Fibroblast of skin of right quadriceps (primary cell): ENCODE data around the gene LIMA1.
"Not testable (repeated sequence)": the region's sequence is repeated elsewhere in the genome, so short reads cannot be mapped to it uniquely, and the experiment has no call there.

Experiments
- DNase-seq: peaks from one replicate; pipeline ENCODE4 v3.0.0-alpha.2; 2013

LIMA1 gene

DNA sequence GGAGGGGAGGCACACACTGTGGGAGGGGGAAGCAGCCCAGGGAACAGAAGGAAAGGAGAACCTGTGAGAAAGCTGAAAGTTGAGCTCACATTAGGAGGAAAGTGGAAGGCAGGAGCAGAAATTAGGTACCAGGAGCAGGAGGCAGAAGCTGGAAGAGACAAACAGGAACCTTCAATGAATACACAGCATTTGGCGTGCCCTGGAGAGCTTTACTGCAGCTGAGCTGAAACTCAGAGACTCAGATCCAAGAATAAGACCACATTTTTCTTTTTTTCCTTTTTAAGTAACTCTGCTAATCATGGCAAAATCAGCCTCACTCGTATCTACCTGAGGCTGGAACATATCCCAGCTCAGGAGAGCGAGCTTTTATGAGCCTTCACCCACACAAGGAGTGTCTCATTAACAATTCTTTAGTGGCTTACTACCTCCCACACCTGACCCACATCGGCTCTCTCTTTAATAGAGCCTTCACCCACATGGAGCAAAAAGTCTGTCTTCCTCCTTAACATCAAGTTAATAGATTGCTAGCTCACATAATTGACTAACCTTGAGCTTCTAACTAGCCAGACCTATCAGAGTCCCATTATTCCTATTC, 97.9 kb downstream of the LIMA1 start:
- no peak for DNase-seq

DNA sequence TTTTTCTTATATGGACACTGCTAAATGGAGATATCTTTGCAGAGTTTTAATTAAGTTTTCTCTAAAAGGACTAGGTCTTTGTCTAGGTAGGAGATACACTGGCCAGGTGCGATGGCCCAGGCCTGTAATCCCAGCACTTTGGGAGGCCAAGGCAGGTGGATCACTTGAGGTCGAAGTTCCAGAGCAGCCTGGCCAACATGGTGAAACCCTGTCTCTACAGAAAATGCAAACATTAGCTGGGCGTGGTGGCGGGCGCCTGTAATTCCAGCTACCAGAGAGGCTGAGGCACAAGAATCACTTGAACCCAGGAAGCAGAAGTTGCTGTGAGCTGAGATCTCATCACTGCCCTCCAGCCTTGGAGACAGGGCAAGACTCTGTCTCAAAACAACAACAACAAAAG, 99.1 kb downstream of the LIMA1 start:
- no peak for DNase-seq

DNA sequence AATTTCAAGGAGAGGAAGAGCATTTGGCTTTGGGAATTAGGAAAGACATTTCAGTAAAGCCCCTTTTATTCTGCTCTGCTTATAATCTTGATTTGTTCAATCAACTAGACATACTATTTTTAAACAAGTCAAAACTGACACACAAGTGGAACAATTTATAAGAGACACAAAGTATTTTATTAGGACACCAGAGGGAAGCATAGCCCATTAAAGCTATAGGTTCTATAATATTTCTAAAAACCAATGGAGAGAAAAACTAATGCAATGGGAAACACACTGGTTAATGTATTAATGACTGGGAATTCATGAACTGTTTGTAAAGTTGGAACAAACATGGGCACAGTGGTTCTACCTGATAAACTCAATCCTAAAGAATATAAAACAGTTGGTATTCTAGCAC, 100.9 kb downstream of the LIMA1 start:
- no peak for DNase-seq

DNA sequence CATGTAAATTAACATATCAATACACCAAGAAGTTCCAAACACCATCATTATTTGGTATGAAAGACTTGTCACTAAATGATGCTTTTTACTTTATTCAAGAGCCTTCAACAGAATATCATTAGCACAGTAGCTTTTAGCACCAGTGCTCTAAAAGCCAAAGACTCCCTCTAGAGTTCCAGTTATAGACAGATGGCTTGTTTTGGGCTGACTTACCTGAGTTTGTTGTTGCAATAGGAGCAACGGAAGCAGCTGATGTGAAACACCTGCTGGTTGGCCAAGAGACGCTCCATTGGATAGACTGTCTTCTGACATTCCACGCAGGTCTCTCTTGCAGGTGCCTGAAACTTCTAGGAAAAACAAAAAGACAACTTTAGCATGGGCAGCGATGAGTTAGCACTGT, 101.6 kb downstream of the LIMA1 start:
- DNase-seq, result no peak

DNA sequence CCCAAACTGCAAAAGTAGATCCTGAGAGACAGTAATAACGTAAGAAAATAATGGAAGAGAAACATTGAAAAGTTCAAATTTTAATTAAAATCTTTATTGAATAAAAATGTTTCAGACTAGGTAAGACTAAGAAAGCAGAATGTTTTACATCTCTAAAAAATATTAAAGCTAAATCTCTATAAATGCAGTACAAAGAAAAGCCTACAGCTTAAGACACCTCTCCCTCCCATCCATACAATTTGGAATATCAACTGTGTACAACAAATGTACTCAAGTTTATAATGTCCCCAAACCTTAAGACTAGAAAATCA, 107.6 kb downstream of the LIMA1 start:
- DNase-seq, result no peak

DNA sequence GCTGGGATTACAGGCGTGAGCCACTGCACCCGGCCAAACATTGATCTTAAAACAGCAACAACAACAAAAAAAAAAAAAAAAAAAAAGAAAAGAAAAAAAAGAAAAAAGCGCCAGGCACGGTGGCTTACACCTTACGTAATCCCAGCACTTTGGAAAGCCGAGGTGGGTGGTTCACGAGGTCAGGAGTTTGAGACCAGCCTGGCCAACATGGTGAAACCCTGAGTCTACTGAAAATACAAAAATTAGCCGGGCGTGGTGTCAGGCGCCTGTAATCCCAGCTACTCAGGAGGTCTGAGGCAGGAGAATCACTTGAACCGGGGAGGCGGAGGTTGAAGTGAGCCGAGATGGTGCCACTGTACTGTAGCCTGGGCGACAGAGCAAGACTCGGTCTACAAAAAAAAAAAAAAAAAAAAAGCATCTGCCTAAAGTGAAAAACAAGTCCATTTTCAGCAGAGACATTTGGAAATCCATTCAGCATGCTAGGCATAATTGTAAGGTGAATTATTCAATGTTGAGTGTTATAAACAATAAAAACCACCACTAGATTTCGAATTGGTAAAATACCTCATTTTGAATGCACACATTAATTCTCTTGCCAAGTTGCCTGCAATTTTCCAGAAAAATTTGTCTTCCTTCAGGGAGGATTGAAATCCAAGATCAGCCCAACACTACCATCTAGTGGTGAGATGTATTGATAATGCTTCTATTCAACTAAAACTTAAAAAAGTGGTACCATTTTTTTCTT, 108.2 kb downstream of the LIMA1 start:
- DNase-seq, result peak; percentile 78

DNA sequence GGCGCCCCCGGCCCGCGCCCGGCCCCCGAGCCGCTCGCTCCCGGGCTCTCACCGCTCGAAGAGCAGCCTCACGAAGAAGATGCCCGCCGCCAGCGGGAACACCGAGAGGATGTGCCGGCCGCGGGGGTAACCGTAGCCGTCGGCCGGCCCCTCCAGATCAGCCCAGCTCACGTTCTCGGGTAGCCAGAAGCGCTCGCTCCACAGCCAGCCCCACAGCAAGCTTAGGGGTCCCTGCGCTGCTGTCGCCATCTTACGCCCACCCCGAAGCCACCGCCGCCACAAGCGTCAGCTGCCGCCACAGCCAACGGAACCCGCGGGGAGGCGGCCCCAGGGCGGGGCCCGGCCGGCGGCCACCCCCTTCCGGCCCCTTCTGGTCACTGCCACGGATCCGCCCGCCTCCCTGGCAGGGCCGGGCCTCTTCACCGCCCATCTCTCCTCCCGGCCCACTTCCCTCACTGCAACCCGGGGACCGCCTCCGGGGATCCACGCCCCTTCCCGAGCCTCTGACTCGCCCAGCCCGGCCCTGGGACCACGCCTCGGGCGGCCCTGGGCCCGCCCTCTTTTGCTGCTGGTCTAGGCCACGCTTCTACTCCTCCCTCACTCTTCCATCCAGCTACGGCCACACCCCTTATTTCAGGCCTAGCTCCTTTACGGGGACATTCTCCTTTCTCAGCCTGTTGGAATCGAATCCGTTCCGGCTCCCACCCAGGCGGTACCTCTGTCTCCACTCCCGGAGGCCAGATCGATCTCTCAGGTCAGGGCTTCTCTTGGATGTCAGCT, 116.1 kb downstream of the LIMA1 start, which contains the start of gene CERS5:
TSS of gene CERS5 (minus strand) at position 321 of the 780 bp plus-strand sequence. CDS start at position 249, 72 bp downstream.
- DNase-seq, result peak; percentile 99

DNA sequence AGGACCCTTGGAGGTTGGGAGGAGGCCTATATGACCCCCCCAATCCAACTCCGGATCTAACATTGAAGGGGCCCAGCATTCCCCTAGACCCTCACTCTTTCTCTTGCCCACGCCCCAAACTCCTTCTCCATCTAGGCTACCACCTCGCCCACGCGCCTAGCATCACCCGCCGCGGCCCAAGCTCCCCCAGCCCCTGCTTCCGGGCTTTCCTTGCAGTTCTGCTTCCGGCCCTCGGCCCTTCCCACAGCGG, 116.6 kb downstream of the LIMA1 start:
- no peak for DNase-seq

DNA sequence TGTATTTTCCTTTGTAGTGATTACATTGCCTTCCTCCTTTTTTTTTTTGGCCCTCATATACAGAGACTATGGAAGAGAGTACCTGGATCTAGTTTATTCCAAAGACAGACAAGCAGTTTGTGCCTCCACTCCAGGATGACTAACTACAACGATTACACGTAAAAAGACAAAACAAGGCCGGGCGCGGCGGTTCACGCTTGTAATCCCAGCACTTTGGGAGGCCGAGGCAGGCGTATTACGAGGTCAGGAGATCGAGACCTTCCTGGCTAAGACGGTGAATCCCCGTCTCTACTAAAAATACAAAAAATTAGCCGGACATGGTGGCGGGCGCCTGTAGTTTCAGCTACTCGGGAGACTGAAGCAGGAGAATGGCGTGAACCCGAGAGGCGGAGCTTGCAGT, 118.4 kb downstream of the LIMA1 start:
- no peak for DNase-seq

DNA sequence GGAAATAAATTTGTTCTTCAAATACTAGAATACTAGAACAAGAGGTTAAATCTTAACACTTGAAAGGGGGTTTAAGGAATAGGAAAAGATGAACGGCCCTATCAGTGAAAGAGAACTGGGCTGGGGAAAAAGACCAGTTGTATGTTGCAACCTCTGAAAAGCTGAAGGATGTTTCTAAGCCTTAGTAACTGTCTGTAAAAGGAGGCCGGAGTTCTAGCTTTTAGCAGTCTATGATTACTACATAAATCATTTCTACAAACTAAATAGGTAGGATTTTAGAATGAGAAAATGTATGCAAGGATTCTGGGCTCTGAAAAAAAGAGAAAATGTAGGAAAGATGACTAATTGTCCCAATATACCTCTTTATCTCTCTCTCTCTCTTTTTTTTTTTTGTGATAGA, 121.1 kb downstream of the LIMA1 start:
- peak; percentile 56 for DNase-seq

DNA sequence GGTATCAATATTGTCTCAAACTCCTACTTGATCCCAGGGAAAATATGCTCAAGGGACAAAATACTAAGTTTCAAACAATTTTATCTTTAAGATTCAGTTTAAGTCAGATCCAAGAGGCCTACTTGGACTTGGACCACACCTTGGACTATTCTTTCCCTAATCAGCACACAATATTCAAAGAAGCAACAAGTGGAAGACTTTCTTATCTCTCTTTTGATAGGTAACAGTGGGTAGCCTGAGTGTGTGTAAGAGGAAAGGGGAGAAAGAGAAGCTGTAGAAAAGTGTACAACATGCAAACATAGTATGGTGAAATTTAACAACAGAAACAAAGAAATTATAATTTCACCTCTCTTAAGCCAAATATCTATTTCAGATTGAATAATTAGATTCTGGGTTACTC, 122.7 kb downstream of the LIMA1 start:
- no peak for DNase-seq

DNA sequence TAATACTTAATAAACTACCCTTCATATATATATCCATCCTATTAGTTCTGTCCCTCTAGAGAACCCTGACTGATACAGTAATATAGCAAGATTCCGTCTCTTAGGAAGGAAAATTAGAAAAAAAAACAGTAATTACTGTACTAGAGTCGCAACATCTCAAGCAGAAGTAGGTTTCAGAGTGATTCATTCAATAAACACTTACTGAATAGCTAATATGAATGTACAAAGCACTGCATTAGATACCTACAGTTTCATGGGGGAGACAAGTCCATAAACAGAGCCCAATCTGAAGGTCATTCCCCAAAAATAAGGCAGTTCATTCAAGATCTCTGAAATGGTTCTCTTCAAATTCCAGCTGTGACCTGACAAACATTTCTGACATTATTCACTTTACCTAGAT, 126.1 kb downstream of the LIMA1 start:
- peak; percentile 11 for DNase-seq

DNA sequence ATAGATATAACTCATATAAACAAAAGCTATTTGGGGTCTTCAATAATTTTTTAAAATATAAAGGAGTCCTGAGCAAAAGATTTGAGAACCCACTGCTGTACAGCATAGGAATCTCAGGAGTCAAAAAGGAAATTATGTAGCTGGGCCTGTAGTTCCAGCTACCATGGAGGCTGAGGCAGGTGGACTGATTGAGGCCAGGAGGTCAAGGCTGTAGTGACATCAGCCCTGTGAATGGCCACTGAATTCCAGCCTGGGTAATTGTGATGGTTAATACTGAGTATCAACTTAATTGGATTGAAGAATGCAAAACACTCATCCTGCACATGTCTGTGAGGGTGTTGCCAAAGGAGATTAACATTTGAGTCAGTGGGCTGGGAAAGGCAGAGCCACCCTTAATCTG, 126.7 kb downstream of the LIMA1 start:
- no peak for DNase-seq

DNA sequence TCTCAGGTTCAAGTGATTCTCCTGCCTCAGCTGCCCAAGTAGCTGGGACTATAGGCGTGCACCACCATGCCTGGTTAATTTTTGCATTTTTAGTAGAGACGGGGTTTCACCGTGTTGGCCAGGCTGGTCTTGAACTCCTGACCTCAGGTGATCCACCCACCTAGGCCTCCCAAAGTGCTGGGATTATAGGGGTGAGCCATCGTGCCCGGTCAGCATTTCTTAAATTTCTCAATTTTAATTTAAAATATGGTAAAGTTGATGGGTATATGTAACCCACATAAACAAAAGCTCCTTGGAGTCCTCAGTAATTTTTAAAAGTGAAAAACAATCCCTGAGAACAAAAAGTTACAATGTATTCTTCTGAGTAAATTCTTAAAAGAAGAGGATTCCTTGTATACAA, 128.4 kb downstream of the LIMA1 start:
- not testable (repeated sequence) for DNase-seq

DNA sequence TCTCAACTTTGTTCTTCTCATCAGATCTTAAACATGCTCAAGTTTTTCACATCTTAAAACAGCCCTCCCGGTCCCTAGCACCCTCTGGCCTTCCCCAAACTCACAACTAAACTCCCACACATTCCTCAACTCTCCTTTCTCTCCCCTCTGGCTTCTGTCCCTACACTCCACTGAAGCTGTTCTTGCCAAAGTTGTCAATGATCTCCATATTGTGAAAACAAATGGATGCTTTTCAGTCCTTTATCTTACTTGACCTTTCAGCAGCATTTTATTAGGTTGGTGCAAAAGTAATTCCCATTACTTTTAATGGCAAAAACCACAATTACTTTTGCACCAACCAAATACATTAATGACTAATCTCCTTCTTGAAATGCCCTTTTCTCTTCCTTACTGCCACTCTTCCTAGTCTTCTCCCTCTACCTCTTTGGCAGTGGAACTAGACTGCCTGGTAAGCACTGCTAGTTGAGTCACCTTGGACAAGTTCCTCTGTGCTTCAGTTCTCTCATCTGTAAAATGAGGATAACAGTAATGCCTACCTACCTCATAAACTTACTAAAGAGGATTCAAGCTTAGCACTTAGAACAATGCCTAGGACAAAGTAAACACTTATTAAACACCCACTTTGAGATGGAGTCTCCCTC, 132.2 kb downstream of the LIMA1 start:
- DNase-seq, result no peak

DNA sequence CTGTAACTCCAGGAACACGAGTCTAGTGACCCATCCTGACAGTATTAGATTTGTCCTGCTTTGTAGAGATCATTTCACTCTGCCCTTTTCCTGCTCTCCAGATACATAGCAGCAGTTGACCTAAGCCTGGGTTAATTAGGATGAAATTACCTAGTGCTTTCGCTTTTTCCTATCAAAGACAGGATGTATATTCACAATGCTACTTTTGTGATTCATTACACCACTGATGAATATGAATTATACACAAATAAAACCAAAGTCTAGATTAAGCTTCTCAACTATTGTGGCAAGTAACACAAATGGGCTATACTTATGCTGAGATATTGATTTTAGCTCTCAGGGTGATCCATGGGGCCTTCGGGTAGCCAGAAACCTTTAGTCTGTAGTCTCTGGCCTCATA, 134.0 kb downstream of the LIMA1 start:
- no peak for DNase-seq

DNA sequence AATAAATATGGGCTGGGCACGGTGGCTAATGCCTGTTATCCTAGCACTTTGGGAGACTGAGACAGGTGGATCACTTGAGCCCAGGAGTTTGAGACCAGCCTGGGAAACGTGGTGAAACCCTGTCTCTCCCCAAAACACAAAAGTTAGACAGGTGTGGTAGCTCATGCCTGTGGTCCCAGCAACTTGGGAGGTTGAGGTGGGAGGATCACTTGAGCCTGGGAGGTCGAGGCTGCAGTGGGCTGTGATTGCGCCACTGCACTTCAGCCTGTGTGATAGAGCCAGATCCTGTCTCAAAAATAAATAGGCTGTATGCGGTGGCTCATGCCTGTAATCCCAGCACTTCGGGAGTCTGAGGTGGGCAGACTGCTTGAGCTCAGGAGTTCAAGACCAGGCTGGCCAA, 135.3 kb downstream of the LIMA1 start:
- DNase-seq, result not testable (repeated sequence)

DNA sequence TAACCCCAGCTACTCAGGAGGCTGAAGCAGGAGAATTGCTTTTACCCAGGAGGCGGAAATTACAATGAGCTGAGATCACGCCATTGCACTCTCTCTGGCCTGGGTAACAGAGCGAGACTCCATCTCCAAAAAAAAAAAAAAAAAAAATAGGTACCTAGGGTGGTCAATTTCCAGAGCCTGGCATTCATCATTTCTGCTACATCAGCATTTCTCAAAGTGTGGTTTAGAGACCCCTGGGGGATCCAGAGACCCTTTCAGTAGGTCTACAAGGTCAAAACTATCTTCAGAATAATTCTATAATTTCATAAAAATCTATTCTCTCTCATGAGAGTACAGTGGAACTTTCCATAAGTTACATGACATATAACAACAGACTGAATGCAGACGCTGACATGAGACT, 136.0 kb downstream of the LIMA1 start:
- DNase-seq, result no peak

DNA sequence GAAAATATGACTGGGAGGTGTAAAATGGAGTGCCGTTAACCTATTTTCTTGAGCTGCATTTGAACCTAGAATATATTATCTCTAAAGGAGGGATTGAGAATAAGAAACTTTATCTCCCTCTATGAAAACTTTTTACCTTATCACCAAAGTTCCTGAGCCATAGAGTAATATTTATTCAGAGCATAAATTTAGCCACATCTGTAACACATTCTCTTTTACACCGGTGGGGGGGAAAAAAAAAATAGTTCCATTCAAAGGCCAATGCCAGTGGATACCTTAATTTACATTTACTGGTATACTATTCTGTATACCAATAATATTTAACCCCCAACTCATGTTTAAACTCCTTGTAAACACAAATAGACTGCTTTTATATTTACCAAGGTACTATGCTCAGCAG, 137.9 kb downstream of the LIMA1 start:
- DNase-seq, result no peak

DNA sequence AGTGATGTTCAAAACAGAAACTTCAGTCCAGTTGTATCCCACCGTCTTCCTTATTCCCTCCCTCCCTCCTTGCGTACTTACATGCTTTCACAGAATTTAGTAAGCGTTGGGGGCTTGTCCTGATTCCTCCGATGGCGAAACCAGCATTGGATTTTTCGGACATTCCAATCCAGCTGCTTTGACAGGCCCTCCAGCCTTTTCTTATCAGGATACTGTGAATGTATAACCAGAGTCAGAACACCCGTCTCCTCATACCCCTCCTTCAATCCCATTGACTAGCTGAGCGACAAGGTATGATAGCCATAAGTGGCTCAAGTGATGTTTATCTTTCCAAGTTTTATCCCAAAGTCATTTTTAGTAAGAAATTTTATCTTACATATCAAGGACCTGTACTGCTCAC, 140.3 kb downstream of the LIMA1 start:
- DNase-seq, result no peak

DNA sequence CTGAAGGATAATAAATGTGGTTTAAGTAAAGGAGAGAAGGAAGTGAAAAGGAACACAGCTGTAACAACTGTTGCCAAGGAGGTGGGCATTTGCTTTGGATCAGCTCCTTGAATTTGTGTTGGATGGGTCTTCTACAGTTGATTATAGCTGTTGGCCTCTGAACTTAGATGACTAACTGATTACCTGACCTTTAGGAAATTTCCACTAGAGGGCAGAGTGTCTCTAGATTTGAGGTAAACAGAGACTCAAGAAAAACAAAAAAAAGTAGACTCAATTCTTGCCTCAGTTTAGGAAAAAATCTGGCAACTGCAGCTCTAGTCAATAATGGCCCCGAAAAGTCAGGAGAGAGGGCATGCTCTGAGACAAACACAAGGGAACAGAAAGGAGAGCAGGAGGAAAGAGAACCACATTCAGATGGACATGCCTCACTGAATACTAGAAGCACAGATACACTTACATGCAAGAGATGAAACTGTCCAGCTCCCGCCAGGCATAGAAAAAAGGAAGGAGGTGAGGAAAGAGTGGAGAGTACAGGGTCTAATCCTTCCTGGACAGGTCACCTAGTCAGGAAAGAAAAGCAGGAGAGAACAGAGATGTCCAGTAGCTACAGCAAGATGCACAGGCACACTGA, 150.7 kb downstream of the LIMA1 start:
- peak; percentile 62 for DNase-seq

DNA sequence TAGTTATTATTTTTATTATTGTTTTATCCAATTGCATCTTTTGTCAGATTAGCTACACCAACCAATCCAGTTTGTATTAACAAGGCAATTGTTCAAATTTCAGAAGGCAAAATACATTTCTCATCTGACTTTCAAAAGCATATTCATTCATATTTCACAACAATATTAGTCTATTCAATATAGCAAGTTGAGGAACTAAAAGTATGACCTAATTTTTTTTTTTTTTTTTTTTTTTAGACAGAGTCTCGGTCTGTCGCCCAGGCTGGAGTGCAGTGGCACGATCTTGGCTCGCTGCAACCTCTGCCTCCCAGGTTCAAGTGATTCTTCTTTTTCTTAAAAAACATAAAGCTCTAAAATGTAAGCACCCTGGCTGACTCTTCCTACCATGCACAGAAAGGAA, 154.0 kb downstream of the LIMA1 start:
- DNase-seq, result no peak

DNA sequence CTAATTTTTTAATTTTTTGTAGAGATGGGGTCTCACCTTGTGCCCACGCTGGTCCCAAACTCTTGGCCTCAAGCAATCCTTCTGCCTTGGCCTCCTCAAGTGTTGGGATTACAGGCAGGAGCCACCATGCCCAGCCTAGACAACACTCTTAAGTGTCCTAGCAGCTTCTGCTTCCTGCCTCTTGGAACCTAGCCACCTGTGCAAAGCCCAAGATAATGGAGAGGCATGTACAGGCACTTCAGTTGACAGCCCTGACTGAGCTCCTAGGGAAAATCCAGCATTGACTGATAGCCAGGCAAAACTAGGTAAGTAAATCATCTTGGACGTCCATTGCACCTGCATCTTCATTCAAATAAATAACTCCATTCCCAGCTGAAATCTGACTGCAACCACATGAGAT, 155.8 kb downstream of the LIMA1 start:
- DNase-seq, result no peak
